ENCODE data around the gene LCN15. TPM values are rescaled to one million over a fixed set of nuclear protein-coding genes. Genes with fewer than 3 reads are reported as not detected.

Gene LCN15
- total and polyA plus RNA-seq, 2 of the 13 experiments (the other 11 are each of a cell fraction or from before 2014, with no cell fraction given): 1.3 to 53.7 TPM

DNA sequence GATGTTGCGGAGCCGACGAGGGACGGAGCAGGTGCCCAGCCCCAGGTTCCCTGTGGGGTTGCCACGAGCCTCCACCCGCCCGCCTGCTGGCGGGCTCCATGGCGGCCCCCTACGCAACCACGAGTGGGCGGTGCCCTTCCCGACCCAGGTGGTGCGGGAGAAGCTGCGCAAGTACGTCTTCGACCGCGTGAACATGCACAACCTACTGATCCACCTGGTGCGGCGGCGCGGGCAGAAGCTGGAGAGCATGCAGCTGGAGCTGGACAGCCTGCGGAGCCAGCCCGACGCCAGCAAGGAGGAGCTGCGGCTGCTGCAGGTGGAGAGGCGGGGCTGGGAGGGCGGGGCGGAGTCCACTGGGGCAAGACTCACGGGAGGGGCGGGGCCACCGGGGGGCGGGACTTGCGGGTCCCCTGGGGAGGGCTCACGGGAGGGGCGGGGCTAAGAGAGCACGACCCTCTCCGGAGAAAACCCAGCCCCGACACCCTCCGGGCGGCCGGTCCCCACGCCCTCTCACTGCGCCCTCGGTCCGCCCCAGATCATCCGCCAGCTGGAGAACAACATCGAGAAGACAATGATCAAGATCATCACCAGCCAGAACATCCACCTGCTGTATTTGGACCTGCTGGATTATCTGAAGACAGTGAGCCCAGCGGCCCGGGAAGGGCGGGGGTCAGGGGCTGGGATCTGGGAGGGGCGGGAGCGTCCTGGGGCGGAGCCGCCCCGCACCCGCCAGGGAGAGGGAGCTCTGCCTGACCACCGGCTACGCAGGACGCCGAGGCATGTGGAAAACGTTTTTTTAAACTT lies 35.7 kb upstream of the LCN15 start (continued):
- TF ChIP-seq, protein P1, sequence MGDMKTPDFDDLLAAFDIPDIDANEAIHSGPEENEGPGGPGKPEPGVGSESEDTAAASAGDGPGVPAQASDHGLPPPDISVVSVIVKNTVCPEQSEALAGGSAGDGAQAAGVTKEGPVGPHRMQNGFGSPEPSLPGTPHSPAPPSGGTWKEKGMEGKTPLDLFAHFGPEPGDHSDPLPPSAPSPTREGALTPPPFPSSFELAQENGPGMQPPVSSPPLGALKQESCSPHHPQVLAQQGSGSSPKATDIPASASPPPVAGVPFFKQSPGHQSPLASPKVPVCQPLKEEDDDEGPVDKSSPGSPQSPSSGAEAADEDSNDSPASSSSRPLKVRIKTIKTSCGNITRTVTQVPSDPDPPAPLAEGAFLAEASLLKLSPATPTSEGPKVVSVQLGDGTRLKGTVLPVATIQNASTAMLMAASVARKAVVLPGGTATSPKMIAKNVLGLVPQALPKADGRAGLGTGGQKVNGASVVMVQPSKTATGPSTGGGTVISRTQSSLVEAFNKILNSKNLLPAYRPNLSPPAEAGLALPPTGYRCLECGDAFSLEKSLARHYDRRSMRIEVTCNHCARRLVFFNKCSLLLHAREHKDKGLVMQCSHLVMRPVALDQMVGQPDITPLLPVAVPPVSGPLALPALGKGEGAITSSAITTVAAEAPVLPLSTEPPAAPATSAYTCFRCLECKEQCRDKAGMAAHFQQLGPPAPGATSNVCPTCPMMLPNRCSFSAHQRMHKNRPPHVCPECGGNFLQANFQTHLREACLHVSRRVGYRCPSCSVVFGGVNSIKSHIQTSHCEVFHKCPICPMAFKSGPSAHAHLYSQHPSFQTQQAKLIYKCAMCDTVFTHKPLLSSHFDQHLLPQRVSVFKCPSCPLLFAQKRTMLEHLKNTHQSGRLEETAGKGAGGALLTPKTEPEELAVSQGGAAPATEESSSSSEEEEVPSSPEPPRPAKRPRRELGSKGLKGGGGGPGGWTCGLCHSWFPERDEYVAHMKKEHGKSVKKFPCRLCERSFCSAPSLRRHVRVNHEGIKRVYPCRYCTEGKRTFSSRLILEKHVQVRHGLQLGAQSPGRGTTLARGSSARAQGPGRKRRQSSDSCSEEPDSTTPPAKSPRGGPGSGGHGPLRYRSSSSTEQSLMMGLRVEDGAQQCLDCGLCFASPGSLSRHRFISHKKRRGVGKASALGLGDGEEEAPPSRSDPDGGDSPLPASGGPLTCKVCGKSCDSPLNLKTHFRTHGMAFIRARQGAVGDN (CRISPR knock-in tag; IDR thresholded peaks at IDR 0.05): peak; percentile 38
- TF ChIP-seq ZNF670 (CRISPR knock-in tag; IDR thresholded peaks at IDR 0.05; ENCODE audit: borderline replicate concordance) (no peak; the same call in 1 of the 2 replicates), GABPB1 (CRISPR knock-in tag; IDR thresholded peaks at IDR 0.05) (no peak), NPAS2 (CRISPR knock-in tag; IDR thresholded peaks at IDR 0.05; ENCODE audit: borderline replicate concordance) (no peak), FOSL1 (CRISPR knock-in tag; IDR thresholded peaks at IDR 0.05; ENCODE audit: borderline replicate concordance) (0 out of 2 replicates have a peak, but pooled peaks have one; percentile 29), ZNF350 (CRISPR knock-in tag; IDR thresholded peaks at IDR 0.05; ENCODE audit: borderline replicate concordance, low read depth) (no peak), ADNP (CRISPR knock-in tag; IDR thresholded peaks at IDR 0.05) (no peak)
- TF ChIP-seq, protein P2, sequence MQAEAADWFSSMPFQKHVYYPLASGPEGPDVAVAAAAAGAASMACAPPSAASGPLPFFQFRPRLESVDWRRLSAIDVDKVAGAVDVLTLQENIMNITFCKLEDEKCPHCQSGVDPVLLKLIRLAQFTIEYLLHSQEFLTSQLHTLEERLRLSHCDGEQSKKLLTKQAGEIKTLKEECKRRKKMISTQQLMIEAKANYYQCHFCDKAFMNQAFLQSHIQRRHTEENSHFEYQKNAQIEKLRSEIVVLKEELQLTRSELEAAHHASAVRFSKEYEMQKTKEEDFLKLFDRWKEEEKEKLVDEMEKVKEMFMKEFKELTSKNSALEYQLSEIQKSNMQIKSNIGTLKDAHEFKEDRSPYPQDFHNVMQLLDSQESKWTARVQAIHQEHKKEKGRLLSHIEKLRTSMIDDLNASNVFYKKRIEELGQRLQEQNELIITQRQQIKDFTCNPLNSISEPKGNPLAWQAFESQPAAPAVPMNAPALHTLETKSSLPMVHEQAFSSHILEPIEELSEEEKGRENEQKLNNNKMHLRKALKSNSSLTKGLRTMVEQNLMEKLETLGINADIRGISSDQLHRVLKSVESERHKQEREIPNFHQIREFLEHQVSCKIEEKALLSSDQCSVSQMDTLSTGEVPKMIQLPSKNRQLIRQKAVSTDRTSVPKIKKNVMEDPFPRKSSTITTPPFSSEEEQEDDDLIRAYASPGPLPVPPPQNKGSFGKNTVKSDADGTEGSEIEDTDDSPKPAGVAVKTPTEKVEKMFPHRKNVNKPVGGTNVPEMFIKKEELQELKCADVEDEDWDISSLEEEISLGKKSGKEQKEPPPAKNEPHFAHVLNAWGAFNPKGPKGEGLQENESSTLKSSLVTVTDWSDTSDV (CRISPR knock-in tag; IDR thresholded peaks at IDR 0.05): no peak
- TF ChIP-seq, protein P3, sequence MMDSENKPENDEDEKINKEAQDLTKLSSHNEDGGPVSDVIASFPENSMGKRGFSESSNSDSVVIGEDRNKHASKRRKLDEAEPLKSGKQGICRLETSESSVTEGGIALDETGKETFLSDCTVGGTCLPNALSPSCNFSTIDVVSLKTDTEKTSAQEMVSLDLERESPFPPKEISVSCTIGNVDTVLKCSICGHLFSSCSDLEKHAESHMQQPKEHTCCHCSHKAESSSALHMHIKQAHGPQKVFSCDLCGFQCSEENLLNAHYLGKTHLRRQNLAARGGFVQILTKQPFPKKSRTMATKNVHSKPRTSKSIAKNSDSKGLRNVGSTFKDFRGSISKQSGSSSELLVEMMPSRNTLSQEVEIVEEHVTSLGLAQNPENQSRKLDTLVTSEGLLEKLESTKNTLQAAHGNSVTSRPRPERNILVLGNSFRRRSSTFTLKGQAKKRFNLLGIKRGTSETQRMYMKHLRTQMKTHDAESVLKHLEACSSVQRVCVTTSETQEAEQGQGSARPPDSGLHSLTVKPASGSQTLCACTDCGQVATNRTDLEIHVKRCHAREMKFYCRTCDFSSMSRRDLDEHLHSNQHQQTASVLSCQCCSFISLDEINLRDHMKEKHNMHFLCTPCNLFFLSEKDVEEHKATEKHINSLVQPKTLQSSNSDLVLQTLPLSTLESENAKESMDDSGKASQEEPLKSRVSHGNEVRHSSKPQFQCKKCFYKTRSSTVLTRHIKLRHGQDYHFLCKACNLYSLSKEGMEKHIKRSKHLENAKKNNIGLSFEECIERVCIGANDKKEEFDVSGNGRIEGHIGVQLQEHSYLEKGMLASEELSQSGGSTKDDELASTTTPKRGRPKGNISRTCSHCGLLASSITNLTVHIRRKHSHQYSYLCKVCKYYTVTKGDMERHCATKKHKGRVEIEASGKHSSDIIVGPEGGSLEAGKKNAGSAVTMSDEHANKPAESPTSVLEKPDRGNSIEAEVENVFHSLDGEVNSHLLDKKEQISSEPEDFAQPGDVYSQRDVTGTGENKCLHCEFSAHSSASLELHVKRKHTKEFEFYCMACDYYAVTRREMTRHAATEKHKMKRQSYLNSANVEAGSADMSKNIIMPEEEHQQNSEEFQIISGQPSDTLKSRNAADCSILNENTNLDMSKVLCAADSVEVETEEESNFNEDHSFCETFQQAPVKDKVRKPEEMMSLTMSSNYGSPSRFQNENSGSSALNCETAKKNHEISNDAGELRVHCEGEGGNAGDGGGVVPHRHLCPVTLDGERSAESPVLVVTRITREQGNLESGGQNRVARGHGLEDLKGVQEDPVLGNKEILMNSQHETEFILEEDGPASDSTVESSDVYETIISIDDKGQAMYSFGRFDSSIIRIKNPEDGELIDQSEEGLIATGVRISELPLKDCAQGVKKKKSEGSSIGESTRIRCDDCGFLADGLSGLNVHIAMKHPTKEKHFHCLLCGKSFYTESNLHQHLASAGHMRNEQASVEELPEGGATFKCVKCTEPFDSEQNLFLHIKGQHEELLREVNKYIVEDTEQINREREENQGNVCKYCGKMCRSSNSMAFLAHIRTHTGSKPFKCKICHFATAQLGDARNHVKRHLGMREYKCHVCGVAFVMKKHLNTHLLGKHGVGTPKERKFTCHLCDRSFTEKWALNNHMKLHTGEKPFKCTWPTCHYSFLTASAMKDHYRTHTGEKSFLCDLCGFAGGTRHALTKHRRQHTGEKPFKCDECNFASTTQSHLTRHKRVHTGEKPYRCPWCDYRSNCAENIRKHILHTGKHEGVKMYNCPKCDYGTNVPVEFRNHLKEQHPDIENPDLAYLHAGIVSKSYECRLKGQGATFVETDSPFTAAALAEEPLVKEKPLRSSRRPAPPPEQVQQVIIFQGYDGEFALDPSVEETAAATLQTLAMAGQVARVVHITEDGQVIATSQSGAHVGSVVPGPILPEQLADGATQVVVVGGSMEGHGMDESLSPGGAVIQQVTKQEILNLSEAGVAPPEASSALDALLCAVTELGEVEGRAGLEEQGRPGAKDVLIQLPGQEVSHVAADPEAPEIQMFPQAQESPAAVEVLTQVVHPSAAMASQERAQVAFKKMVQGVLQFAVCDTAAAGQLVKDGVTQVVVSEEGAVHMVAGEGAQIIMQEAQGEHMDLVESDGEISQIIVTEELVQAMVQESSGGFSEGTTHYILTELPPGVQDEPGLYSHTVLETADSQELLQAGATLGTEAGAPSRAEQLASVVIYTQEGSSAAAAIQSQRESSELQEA (CRISPR knock-in tag; IDR thresholded peaks at IDR 0.05; ENCODE audit: not compliant biosample characterization): no peak
- TF ChIP-seq, protein P4, sequence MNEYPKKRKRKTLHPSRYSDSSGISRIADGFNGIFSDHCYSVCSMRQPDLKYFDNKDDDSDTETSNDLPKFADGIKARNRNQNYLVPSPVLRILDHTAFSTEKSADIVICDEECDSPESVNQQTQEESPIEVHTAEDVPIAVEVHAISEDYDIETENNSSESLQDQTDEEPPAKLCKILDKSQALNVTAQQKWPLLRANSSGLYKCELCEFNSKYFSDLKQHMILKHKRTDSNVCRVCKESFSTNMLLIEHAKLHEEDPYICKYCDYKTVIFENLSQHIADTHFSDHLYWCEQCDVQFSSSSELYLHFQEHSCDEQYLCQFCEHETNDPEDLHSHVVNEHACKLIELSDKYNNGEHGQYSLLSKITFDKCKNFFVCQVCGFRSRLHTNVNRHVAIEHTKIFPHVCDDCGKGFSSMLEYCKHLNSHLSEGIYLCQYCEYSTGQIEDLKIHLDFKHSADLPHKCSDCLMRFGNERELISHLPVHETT (CRISPR knock-in tag; conservative IDR thresholded peaks at IDR 0.05): peak; percentile 30; the same call in 1 of the 2 replicates
